ENCODE data around the gene METTL8.
"Not testable (repeated sequence)": the region's sequence is repeated elsewhere in the genome, so short reads cannot be mapped to it uniquely, and the experiment has no call there.

The METTL8 gene

GRCh38 chr2:171341394-171342066 lies 92.3 kb downstream of the METTL8 start:
- no peak for DNase-seq

- no peak for DNase-seq
These were observed 98.8 kb downstream of the METTL8 start for GRCh38 chr2:171334946-171335345.

- no peak for DNase-seq
These were observed 99.6 kb downstream of the METTL8 start for GRCh38 chr2:171334171-171334570.

- DNase-seq: no peak
These were observed 103.4 kb downstream of the METTL8 start for GRCh38 chr2:171330155-171330956.

GRCh38 chr2:171327043-171327496 lies 106.7 kb downstream of the METTL8 start:
- DNase-seq: no peak

- no peak for DNase-seq
These were observed 107.8 kb downstream of the METTL8 start for GRCh38 chr2:171325886-171326585.

GRCh38 chr2:171323971-171324528 lies 109.7 kb downstream of the METTL8 start:
- no peak for DNase-seq

GRCh38 chr2:171322928-171323327 lies 110.9 kb downstream of the METTL8 start:
- no peak for DNase-seq

GRCh38 chr2:171320731-171321130 lies 113.1 kb downstream of the METTL8 start:
- no peak for DNase-seq

GRCh38 chr2:171320208-171320621 lies 113.6 kb downstream of the METTL8 start:
- DNase-seq: no peak

GRCh38 chr2:171319164-171319810 lies 114.5 kb downstream of the METTL8 start:
- no peak for DNase-seq

- no peak for DNase-seq
These were observed 115.3 kb downstream of the METTL8 start for GRCh38 chr2:171318463-171318934.

GRCh38 chr2:171317492-171318125 lies 116.2 kb downstream of the METTL8 start:
- no peak for DNase-seq

- no peak for DNase-seq
These were observed 116.9 kb downstream of the METTL8 start for GRCh38 chr2:171316755-171317337.

- no peak for DNase-seq
These were observed 117.6 kb downstream of the METTL8 start for GRCh38 chr2:171316220-171316619.

GRCh38 chr2:171315781-171316180 lies 118.0 kb downstream of the METTL8 start:
- DNase-seq: no peak

- not testable (repeated sequence) for DNase-seq
These were observed 121.6 kb downstream of the METTL8 start for GRCh38 chr2:171312182-171312581.

GRCh38 chr2:171311589-171311988 lies 122.2 kb downstream of the METTL8 start:
- DNase-seq: not testable (repeated sequence)

- DNase-seq: no peak
These were observed 122.9 kb downstream of the METTL8 start for GRCh38 chr2:171310889-171311288.

- no peak for DNase-seq
These were observed 124.1 kb downstream of the METTL8 start for GRCh38 chr2:171309455-171310286.

Data from NCI-H2081 treated with DMSO at 0.1 percent for 48 hours (cell line).